ENCODE measurements around the gene RIN3.

DNA sequence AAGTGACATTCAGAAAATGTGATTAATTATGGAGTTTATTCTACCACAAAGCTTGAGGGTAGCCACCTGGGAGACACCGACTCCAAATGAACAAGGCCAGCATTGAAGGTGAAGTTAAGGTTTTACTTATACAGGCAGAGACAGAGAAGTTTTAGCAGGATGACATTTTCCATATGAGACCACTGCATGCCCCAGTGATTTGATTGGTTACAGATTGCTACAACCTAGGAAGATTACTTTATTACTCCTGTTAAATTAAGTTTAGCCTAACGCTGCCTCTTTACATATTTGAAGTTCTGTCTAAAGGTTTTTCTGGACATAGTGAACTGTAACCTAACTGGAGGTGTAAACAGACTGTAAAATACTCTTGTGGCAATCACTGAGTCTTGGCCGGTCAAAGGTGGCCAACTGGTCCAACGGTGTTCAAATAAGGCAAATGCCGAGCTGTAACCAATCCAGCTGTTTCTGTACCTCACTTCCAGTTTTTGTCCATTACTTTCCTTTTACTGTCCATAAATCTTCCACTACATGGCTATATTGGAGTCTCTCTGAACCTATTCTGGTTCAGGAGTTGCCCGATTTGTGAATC, 57.2 kb downstream of the RIN3 start:
- TF ChIP-seq CTCF (IDR thresholded peaks at IDR 0.05; ENCODE audit: low read depth, low read length) (no peak), MYC (IDR thresholded peaks at IDR 0.05; ENCODE audit: low read depth, low read length) (no peak)

Measured in NB4 (cell line).